Gastroesophageal sphincter (tissue), 3 donors: ENCODE measurements around the gene OSBPL1A.

Experiments used
- EP300 ChIP-seq: sonication (generic); formaldehyde crosslinking; IDR thresholded peaks from one replicate; pipeline ENCODE4 v1.6.1; 2017; ENCODE audit warnings: antibody characterized with exemption, mild to moderate bottlenecking
- TF ChIP-seq, protein P1 (sequence below), 4 experiments: fragments of 200-600 bp in 2 of 4; fragments of 450-650 bp in 2 of 4; sonication (generic) in 1 of 4; IDR thresholded peaks; one replicate each; pipeline ENCODE4 v1.5.1; 2017 to 2019; ENCODE audit warnings: antibody characterized with exemption in 4 of 4, mild to moderate bottlenecking in 2 of 4, moderate library complexity in 2 of 4

DNA sequence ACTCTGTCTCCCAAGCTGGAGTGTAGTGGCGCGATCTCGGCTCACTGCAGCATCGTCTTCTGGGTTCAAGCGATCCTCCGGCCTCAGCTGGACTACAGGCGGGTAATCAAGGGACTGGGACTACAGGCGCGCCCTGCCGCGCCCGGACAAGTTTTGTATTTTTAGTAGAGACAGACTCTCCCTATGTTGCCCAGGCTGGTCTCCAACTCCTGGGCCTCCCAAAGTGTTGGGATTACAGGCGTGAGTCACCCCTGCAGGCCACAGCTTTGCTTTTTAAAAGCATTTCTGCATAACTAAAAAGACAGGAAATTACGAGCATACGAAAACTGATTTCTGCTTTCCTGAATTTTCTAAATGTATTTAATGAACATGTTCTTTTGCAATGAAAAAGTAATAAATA lies 916 bp upstream of the OSBPL1A start:
- TF ChIP-seq, protein P1, sequence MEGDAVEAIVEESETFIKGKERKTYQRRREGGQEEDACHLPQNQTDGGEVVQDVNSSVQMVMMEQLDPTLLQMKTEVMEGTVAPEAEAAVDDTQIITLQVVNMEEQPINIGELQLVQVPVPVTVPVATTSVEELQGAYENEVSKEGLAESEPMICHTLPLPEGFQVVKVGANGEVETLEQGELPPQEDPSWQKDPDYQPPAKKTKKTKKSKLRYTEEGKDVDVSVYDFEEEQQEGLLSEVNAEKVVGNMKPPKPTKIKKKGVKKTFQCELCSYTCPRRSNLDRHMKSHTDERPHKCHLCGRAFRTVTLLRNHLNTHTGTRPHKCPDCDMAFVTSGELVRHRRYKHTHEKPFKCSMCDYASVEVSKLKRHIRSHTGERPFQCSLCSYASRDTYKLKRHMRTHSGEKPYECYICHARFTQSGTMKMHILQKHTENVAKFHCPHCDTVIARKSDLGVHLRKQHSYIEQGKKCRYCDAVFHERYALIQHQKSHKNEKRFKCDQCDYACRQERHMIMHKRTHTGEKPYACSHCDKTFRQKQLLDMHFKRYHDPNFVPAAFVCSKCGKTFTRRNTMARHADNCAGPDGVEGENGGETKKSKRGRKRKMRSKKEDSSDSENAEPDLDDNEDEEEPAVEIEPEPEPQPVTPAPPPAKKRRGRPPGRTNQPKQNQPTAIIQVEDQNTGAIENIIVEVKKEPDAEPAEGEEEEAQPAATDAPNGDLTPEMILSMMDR (IDR thresholded peaks at IDR 0.05), result no peak
- no peak for TF ChIP-seq EP300
